Fibroblast of lung (primary cell): ENCODE measurements around the gene MTF2. TPM values are rescaled to one million over a fixed set of nuclear protein-coding genes. Genes with fewer than 3 reads are reported as not detected.

ENCODE experiments used
- DNase-seq, 2 donors: peaks; one replicate each; pipeline versions ENCODE4 v3.0.0 to v3.0.0-alpha.2; 2010; ENCODE audit warnings: low read depth in 2 of 2
- H2AFZ ChIP-seq: 2 replicates; pipeline ENCODE4 v1.5.1; 2012; ENCODE audit warnings: low read length, control low read depth, inconsistent platforms
- H3K27ac ChIP-seq: 2 replicates; pipeline ENCODE4 v1.5.1; 2011; ENCODE audit warnings: low read length, control low read depth; ENCODE audit not compliant: insufficient read depth
- H3K27me3 ChIP-seq: 2 replicates; pipeline ENCODE4 v1.5.1; 2011; ENCODE audit warnings: mild to moderate bottlenecking, low read length; ENCODE audit not compliant: control insufficient read depth, insufficient read depth
- H3K36me3 ChIP-seq: 2 replicates; pipeline ENCODE4 v1.5.1; 2011; ENCODE audit warnings: low read length; ENCODE audit not compliant: control insufficient read depth, insufficient read depth
- H3K4me1 ChIP-seq: 2 replicates; pipeline ENCODE4 v1.5.1; 2011; ENCODE audit warnings: low read length; ENCODE audit not compliant: control insufficient read depth, insufficient read depth; ENCODE audit errors: extremely low read depth
- H3K4me2 ChIP-seq: 2 replicates; pipeline ENCODE4 v1.5.1; 2011; ENCODE audit warnings: low read length, control low read depth; ENCODE audit not compliant: insufficient read depth; ENCODE audit errors: extremely low read depth
- H3K4me3 ChIP-seq, 4 experiments: fragments of 200-600 bp in 1 of 4; sonication (generic) in 1 of 4; replicated peaks in 1 of 4; 2 replicates each; pipeline ENCODE4 v1.5.1; 2011 to 2016; ENCODE audit warnings: low read length in 4 of 4, low read depth in 3 of 4, mild to moderate bottlenecking in 3 of 4, control low read depth in 2 of 4, inconsistent platforms in 1 of 4, mixed read lengths in 1 of 4; ENCODE audit not compliant: insufficient read depth in 1 of 4; ENCODE audit errors: control extremely low read depth in 1 of 4
- H3K79me2 ChIP-seq: 2 replicates; pipeline ENCODE4 v1.5.1; 2012; ENCODE audit warnings: mild to moderate bottlenecking, low read length, inconsistent platforms; ENCODE audit not compliant: control insufficient read depth, insufficient read depth
- H3K9ac ChIP-seq: 2 replicates; pipeline ENCODE4 v1.5.1; 2011; ENCODE audit warnings: mild to moderate bottlenecking, low read length, control low read depth; ENCODE audit not compliant: insufficient read depth
- H3K9me3 ChIP-seq: 2 replicates; pipeline ENCODE4 v1.5.1; 2012; ENCODE audit warnings: low read depth, low read length; ENCODE audit not compliant: control insufficient read depth, insufficient read depth
- H4K20me1 ChIP-seq: 2 replicates; pipeline ENCODE4 v1.5.1; 2011; ENCODE audit warnings: low read length; ENCODE audit not compliant: control insufficient read depth, insufficient read depth; ENCODE audit errors: extremely low read depth
- CTCF ChIP-seq, 2 donors: IDR thresholded peaks in 1 of 2; conservative IDR thresholded peaks in 1 of 2; 1 replicate in 1 of 2; 2 replicates in 1 of 2; pipeline ENCODE4 v1.5.1; 2011 to 2012; ENCODE audit warnings: low read length in 2 of 2, control low read depth in 1 of 2, inconsistent platforms in 1 of 2, low read depth in 1 of 2, mild to moderate bottlenecking in 1 of 2
- EZH2 ChIP-seq: IDR thresholded peaks from 2 replicates; pipeline ENCODE4 v1.5.1; 2012; ENCODE audit warnings: low read length, control low read depth, mild to moderate bottlenecking; ENCODE audit errors: missing control alignments
- polyA plus RNA-seq, 2 donors: library from polyadenylated mRNA; depleted of rRNA in 1 of 2; stranded (reverse) in 1 of 2; unstranded in 1 of 2; fragments of >200 nt; gene quantifications; 2 replicates each; pipeline ENCODE4 v1.2.1, GENCODE V29; 2011 to 2012; ENCODE audit warnings: missing spikeins in 1 of 2
- total RNA-seq: library from RNA; depleted of rRNA; stranded (reverse); fragments of >200 nt; gene quantifications from 2 replicates; pipeline ENCODE4 v1.2.1, GENCODE V29; 2014

MTF2 gene
- total and polyA plus RNA-seq, 2 donors (not counting 1 experiment from before 2014, with no cell fraction given), result 8.6 to 8.9 TPM

DNA sequence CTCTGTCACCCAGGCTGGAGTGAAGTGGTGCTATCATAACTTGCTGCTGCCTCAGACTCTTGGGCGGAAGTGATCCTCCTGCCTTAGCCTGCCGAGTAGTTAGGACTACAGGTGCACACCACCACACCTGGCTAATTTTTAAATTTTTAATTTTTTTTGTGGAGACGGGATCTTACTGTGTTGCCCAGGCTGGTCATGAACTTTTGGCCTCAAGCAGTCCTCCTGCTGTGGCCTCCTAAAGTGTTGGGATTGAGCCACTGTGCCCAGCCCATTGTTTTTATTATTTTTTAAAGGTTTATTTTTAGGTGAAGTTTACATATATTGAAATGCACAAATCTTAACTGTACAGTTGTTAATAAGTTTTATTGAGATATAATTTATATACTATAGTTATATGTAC lies 3.2 kb downstream of the MTF2 start:
- no peak overlapping the region for H3K4me3 ChIP-seq
- TF ChIP-seq EZH2 (no peak), CTCF (conservative IDR thresholded peaks at IDR 0.05 in 1 of 2, IDR thresholded peaks at IDR 0.05 in 1 of 2; ENCODE audit: low read depth in 1 of 2, low read length in 2 of 2) (no peak)
- no peak for DNase-seq
- no peaks in the 10 kb centered on the region for H3K27me3 ChIP-seq
- H3K36me3 ChIP-seq, result no peaks in the 10 kb centered on the region
- H3K4me2 ChIP-seq, result no peak overlapping the region
- no peak overlapping the region for H3K9ac ChIP-seq
- peak overlapping the region; percentile 29 for H3K27ac ChIP-seq
- H4K20me1 ChIP-seq, result no peaks in the 10 kb centered on the region
- peaks cover 4% of the 10 kb centered on the region for H3K4me1 ChIP-seq
- H3K9me3 ChIP-seq, result no peaks in the 10 kb centered on the region
- H3K79me2 ChIP-seq, result peaks cover 74% of the 10 kb centered on the region
- no peak overlapping the region for H2AFZ ChIP-seq

- Histone ChIP-seq H3K27me3 (no peaks in the 10 kb centered on the region), H3K27ac (no peak overlapping the region), H4K20me1 (no peaks in the 10 kb centered on the region), H3K36me3 (no peaks in the 10 kb centered on the region), H3K9me3 (no peaks in the 10 kb centered on the region), H3K4me1 (peaks cover 4% of the 10 kb centered on the region), H2AFZ (no peak overlapping the region), H3K79me2 (peaks cover 87% of the 10 kb centered on the region), H3K9ac (no peak overlapping the region), H3K4me2 (no peak overlapping the region), H3K4me3 (no peak overlapping the region)
- DNase-seq, result no peak
- TF ChIP-seq EZH2 (no peak), CTCF (conservative IDR thresholded peaks at IDR 0.05 in 1 of 2, IDR thresholded peaks at IDR 0.05 in 1 of 2; ENCODE audit: low read depth in 1 of 2, low read length in 2 of 2) (no peak)
These were observed 4.9 kb downstream of the MTF2 start for GRCh38 chr1:93083979-93084378.

DNA sequence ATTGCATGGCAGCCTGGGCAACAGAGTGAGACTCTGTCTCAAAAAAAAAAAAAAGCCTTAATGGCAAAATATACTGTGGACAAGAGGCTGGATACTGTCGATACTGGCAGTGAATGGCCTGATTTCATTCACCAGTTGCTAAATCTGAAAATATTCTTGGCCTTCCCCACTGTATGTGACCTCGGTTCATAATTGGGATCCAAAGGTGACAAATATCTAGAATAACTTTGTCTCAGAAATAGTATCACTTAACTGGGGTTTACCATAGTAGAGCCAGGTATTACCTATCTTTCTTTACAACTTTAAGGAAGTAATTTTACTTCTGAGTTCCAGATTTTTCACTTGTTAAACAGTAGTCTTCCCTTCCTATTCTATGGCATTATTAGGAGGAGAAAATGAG lies 8.4 kb downstream of the MTF2 start:
- no peak for DNase-seq
- H3K4me2 ChIP-seq, result no peak overlapping the region
- no peak overlapping the region for H2AFZ ChIP-seq
- H3K36me3 ChIP-seq, result no peaks in the 10 kb centered on the region
- H3K9me3 ChIP-seq, result no peaks in the 10 kb centered on the region
- no peaks in the 10 kb centered on the region for H4K20me1 ChIP-seq
- no peaks in the 10 kb centered on the region for H3K27me3 ChIP-seq
- no peaks in the 10 kb centered on the region for H3K4me1 ChIP-seq
- peaks cover 71% of the 10 kb centered on the region for H3K79me2 ChIP-seq
- H3K4me3 ChIP-seq, result no peak overlapping the region
- H3K9ac ChIP-seq, result no peak overlapping the region
- no peak for TF ChIP-seq EZH2
- TF ChIP-seq CTCF (conservative IDR thresholded peaks at IDR 0.05 in 1 of 2, IDR thresholded peaks at IDR 0.05 in 1 of 2; ENCODE audit: low read depth in 1 of 2, low read length in 2 of 2), result no peak
- H3K27ac ChIP-seq, result no peak overlapping the region
